Measurements from ENCODE around the gene PCYT2.
"Not testable (repeated sequence)": the region's sequence is repeated elsewhere in the genome, so short reads cannot be mapped to it uniquely, and the experiment has no call there.

DNA sequence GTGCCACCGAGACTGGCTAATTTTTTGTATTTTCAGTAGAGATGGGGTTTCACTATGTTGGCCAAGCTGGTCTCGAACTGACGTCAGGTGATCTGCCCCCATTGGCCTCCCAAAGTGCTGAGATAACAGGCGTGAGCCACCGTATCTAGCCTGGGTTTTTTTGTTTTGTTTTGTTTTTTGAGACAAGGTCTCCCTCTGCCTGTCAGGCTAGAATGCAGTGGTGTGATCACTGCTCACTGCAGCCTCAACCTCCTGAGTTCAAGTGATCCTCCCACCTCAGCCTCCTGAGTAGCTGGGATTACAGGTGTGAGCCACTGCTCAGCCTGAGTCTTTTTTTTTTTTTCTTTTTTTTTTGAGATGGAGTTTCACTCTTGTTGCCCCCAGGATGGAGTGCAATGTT lies 42.2 kb upstream of the PCYT2 start:
- TF ChIP-seq, protein P1, sequence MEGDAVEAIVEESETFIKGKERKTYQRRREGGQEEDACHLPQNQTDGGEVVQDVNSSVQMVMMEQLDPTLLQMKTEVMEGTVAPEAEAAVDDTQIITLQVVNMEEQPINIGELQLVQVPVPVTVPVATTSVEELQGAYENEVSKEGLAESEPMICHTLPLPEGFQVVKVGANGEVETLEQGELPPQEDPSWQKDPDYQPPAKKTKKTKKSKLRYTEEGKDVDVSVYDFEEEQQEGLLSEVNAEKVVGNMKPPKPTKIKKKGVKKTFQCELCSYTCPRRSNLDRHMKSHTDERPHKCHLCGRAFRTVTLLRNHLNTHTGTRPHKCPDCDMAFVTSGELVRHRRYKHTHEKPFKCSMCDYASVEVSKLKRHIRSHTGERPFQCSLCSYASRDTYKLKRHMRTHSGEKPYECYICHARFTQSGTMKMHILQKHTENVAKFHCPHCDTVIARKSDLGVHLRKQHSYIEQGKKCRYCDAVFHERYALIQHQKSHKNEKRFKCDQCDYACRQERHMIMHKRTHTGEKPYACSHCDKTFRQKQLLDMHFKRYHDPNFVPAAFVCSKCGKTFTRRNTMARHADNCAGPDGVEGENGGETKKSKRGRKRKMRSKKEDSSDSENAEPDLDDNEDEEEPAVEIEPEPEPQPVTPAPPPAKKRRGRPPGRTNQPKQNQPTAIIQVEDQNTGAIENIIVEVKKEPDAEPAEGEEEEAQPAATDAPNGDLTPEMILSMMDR (IDR thresholded peaks at IDR 0.05): not testable (repeated sequence)
- TF ChIP-seq EZH2phosphoT487, EZH2 (IDR thresholded peaks at IDR 0.05): not testable (repeated sequence)

Data from neural progenitor cell (in vitro differentiated cells).